ENCODE data around the gene POR. TPM values are rescaled to one million over a fixed set of nuclear protein-coding genes. Genes with fewer than 3 reads are reported as not detected.
A peak's percentile ranks its signal among the peaks of the same experiment; 100 is the strongest.

Gene POR
- total RNA-seq, 1 experiment from 2014 or later: 168 TPM

GRCh38 chr7:75921479-75921878 is 6.5 kb downstream of the POR start:
- intact Hi-C loops (cut with micrococcal nuclease; ENCODE audit: unreplicated experiment) (no loop called here), in situ Hi-C loops (cut with HindIII; ENCODE audit: low pct_unique_long_range_greater_than_20kb, low sequenced_read_pairs) (no loop called here)
- Histone ChIP-seq H3K27me3 (ENCODE audit: control insufficient read depth, insufficient read depth, low read length) (no peaks in the 10 kb centered on the region), H3K36me3 (ENCODE audit: control insufficient read depth, insufficient read depth, low read length) (no peaks in the 10 kb centered on the region), H3K4me1 (ENCODE audit: control insufficient read depth, insufficient read depth, low read length) (peaks cover 6% of the 10 kb centered on the region; the same call in 1 of the 2 replicates), H3K4me3 (ENCODE audit: low read depth in 2 of 2, low read length in 2 of 2) (no peak overlapping the region), H3K27ac (ENCODE audit: low read length) (no peak overlapping the region), H3K9me3 (ENCODE audit: control insufficient read depth, insufficient read depth, low read depth, low read length) (no peaks in the 10 kb centered on the region)
- DNase-seq (ENCODE audit: low read depth, low spot score): no peak
- TF ChIP-seq CTCF (IDR thresholded peaks at IDR 0.05) (no peak), REST (IDR thresholded peaks at IDR 0.05; ENCODE audit: insufficient read depth in 1 of 2, low read depth in 2 of 2, low read length in 1 of 2) (peak; percentile 73 to 78)
- ChIA-PET CTCF (no interaction called here), POLR2A (no interaction called here)
- ATAC-seq: no peak
- no TSS peak for BruUV-seq (replicated peaks)

GRCh38 chr7:75922966-75923603 is 8.1 kb downstream of the POR start:
- in situ Hi-C loops (cut with HindIII; ENCODE audit: low pct_unique_long_range_greater_than_20kb, low sequenced_read_pairs): no loop called here
- POLR2A ChIA-PET: no interaction called here
- H3K4me3 ChIP-seq (ENCODE audit: low read depth in 2 of 2, low read length in 2 of 2): no peak overlapping the region

GRCh38 chr7:75924256-75924655 is 9.3 kb downstream of the POR start:
- in situ Hi-C loops (cut with HindIII; ENCODE audit: low pct_unique_long_range_greater_than_20kb, low sequenced_read_pairs): no loop called here
- Histone ChIP-seq H3K27me3 (ENCODE audit: control insufficient read depth, insufficient read depth, low read length) (no peaks in the 10 kb centered on the region), H3K9me3 (ENCODE audit: control insufficient read depth, insufficient read depth, low read depth, low read length) (no peaks in the 10 kb centered on the region), H3K4me3 (ENCODE audit: low read depth in 2 of 2, low read length in 2 of 2) (no peak overlapping the region), H3K27ac (ENCODE audit: low read length) (no peak overlapping the region), H3K36me3 (ENCODE audit: control insufficient read depth, insufficient read depth, low read length) (no peaks in the 10 kb centered on the region), H3K4me1 (ENCODE audit: control insufficient read depth, insufficient read depth, low read length) (no peaks in the 10 kb centered on the region)
- TF ChIP-seq CTCF (IDR thresholded peaks at IDR 0.05) (no peak), TCF7L2 (IDR thresholded peaks at IDR 0.05; ENCODE audit: low read depth, low read length) (no peak), REST (IDR thresholded peaks at IDR 0.05; ENCODE audit: insufficient read depth in 1 of 2, low read depth in 2 of 2, low read length in 1 of 2) (no peak), POLR2AphosphoS5 (IDR thresholded peaks at IDR 0.05; ENCODE audit: low read depth, low read length) (no peak), SIN3A (IDR thresholded peaks at IDR 0.05; ENCODE audit: borderline replicate concordance, insufficient read depth, low read depth, low read length) (no peak)
- CTCF ChIA-PET: no interaction called here
- ATAC-seq: no peak
- intact Hi-C loops (cut with micrococcal nuclease; ENCODE audit: unreplicated experiment): no loop called here
- no peak for DNase-seq (ENCODE audit: low read depth, low spot score)
- no TSS peak for BruUV-seq (replicated peaks)
- POLR2A ChIA-PET: no interaction called here

More at GRCh38 chr7:75922966-75923603, 8.1 kb downstream of the POR start:
- Histone ChIP-seq H3K4me1 (ENCODE audit: control insufficient read depth, insufficient read depth, low read length) (0 out of 2 replicates have a peak, but pooled peaks cover 3% of the 10 kb centered on the region), H3K27ac (ENCODE audit: low read length) (no peak overlapping the region), H3K9me3 (ENCODE audit: control insufficient read depth, insufficient read depth, low read depth, low read length) (no peaks in the 10 kb centered on the region), H3K36me3 (ENCODE audit: control insufficient read depth, insufficient read depth, low read length) (no peaks in the 10 kb centered on the region), H3K27me3 (ENCODE audit: control insufficient read depth, insufficient read depth, low read length) (no peaks in the 10 kb centered on the region)
- BruUV-seq (replicated peaks): TSS peak; percentile 31
- intact Hi-C loops (cut with micrococcal nuclease; ENCODE audit: unreplicated experiment): no loop called here
- no peak for TF ChIP-seq SIN3A (IDR thresholded peaks at IDR 0.05; ENCODE audit: borderline replicate concordance, insufficient read depth, low read depth, low read length)
- CTCF ChIA-PET: no interaction called here
- ATAC-seq (no peak), DNase-seq (ENCODE audit: low read depth, low spot score) (no peak)

Data from Panc1 (cell line).